Measurements from ENCODE around the gene CCDC15. TPM values are rescaled to one million over a fixed set of nuclear protein-coding genes. Genes with fewer than 3 reads are reported as not detected.

CCDC15 gene
- total RNA-seq, 1 donor from 2014 or later = 1.6 TPM

- DNase-seq (ENCODE audit: low read depth in 2 of 2) = no peak
Observed at GRCh38 chr11:125063429-125064043, 109.5 kb downstream of the CCDC15 start.

GRCh38 chr11:125064070-125064469, 110.1 kb downstream of the CCDC15 start:
- DNase-seq (ENCODE audit: low read depth in 2 of 2) = no peak

- DNase-seq (ENCODE audit: low read depth in 2 of 2) = no peak
Observed at GRCh38 chr11:125068368-125068767, 114.4 kb downstream of the CCDC15 start.

GRCh38 chr11:125069008-125069407, 115.0 kb downstream of the CCDC15 start:
- no peak for DNase-seq (ENCODE audit: low read depth in 2 of 2)

GRCh38 chr11:125069796-125070195, 115.8 kb downstream of the CCDC15 start:
- no peak for DNase-seq (ENCODE audit: low read depth in 2 of 2)

- DNase-seq (ENCODE audit: low read depth in 2 of 2) = peak; percentile 58 to 60
Observed at GRCh38 chr11:125070699-125071254, 116.8 kb downstream of the CCDC15 start.

- no peak for DNase-seq (ENCODE audit: low read depth in 2 of 2)
Observed at GRCh38 chr11:125071435-125071834, 117.4 kb downstream of the CCDC15 start.

- DNase-seq (ENCODE audit: low read depth in 2 of 2) = no peak
Observed at GRCh38 chr11:125071846-125072217, 117.8 kb downstream of the CCDC15 start.

- DNase-seq (ENCODE audit: low read depth in 2 of 2) = no peak
Observed at GRCh38 chr11:125072218-125072960, 118.4 kb downstream of the CCDC15 start.

- no peak for DNase-seq (ENCODE audit: low read depth in 2 of 2)
Observed at GRCh38 chr11:125072961-125073590, 119.1 kb downstream of the CCDC15 start.

- no peak for DNase-seq (ENCODE audit: low read depth in 2 of 2)
Observed at GRCh38 chr11:125073616-125074483, 119.8 kb downstream of the CCDC15 start.

- DNase-seq (ENCODE audit: low read depth in 2 of 2) = no peak
Observed at GRCh38 chr11:125074511-125075241, 120.7 kb downstream of the CCDC15 start.

- DNase-seq (ENCODE audit: low read depth in 2 of 2) = no peak
Observed at GRCh38 chr11:125075242-125075625, 121.2 kb downstream of the CCDC15 start.

- DNase-seq (ENCODE audit: low read depth in 2 of 2) = peak; percentile 35 to 69
Observed at GRCh38 chr11:125075900-125076317, 121.9 kb downstream of the CCDC15 start.

- no peak for DNase-seq (ENCODE audit: low read depth in 2 of 2)
Observed at GRCh38 chr11:125076378-125076945, 122.5 kb downstream of the CCDC15 start.

- DNase-seq (ENCODE audit: low read depth in 2 of 2) = no peak
Observed at GRCh38 chr11:125078016-125078415, 124.0 kb downstream of the CCDC15 start.

- no peak for DNase-seq (ENCODE audit: low read depth in 2 of 2)
Observed at GRCh38 chr11:125078516-125079140, 124.6 kb downstream of the CCDC15 start.

GRCh38 chr11:125079151-125079877, 125.3 kb downstream of the CCDC15 start:
- DNase-seq (ENCODE audit: low read depth in 2 of 2) = peak; percentile 42 to 75

- no peak for DNase-seq (ENCODE audit: low read depth in 2 of 2)
Observed at GRCh38 chr11:125079878-125080530, 126.0 kb downstream of the CCDC15 start.
